Adipocyte (in vitro differentiated cells): ENCODE results near the gene OR6J1.
A peak's percentile ranks its signal among the peaks of the same experiment; 100 is the strongest.

ENCODE experiments used
- DNase-seq: peaks from one replicate; pipeline ENCODE4 v3.0.0-alpha.2; 2015; ENCODE audit warnings: low read depth
- H3K27me3 ChIP-seq: replicated peaks from 2 replicates; pipeline ENCODE4 v1.7.0; 2013; ENCODE audit warnings: mild to moderate bottlenecking, low read length, moderate library complexity; ENCODE audit not compliant: control insufficient read depth, insufficient read depth
- H3K36me3 ChIP-seq: 2 replicates; pipeline ENCODE4 v1.7.0; 2013; ENCODE audit warnings: low read length, mild to moderate bottlenecking, moderate library complexity; ENCODE audit not compliant: control insufficient read depth, insufficient read depth, severe bottlenecking
- H3K4me1 ChIP-seq: 2 replicates; pipeline ENCODE4 v1.7.0; 2013; ENCODE audit warnings: mild to moderate bottlenecking, low read length, moderate library complexity; ENCODE audit not compliant: control insufficient read depth, insufficient read depth
- H3K4me3 ChIP-seq: 2 replicates; pipeline ENCODE4 v1.7.0; 2013; ENCODE audit warnings: mild to moderate bottlenecking, low read length, moderate library complexity
- H3K9ac ChIP-seq: 2 replicates; pipeline ENCODE4 v1.7.0; 2013; ENCODE audit warnings: mild to moderate bottlenecking, low read length, moderate library complexity
- H3K9me3 ChIP-seq: 2 replicates; pipeline ENCODE4 v1.7.0; 2013; ENCODE audit warnings: mild to moderate bottlenecking, low read length, moderate library complexity; ENCODE audit not compliant: control insufficient read depth

Gene OR6J1

GRCh38 chr14:22602862-22603261, 41.3 kb downstream of the OR6J1 start:
- peaks cover 36% of the 10 kb centered on the region for H3K4me1 ChIP-seq
- no peak for DNase-seq
- H3K36me3 ChIP-seq: peaks cover 63% of the 10 kb centered on the region
- H3K4me3 ChIP-seq: no peak overlapping the region
- no peaks in the 10 kb centered on the region for H3K9me3 ChIP-seq
- no peaks in the 10 kb centered on the region for H3K27me3 ChIP-seq
- peak overlapping the region; percentile 32 for H3K9ac ChIP-seq

- peaks cover 36% of the 10 kb centered on the region for H3K4me1 ChIP-seq
- H3K9me3 ChIP-seq: no peaks in the 10 kb centered on the region
- peaks cover 55% of the 10 kb centered on the region for H3K36me3 ChIP-seq
- H3K9ac ChIP-seq: peak overlapping the region; percentile 52
- H3K4me3 ChIP-seq: no peak overlapping the region
- no peaks in the 10 kb centered on the region for H3K27me3 ChIP-seq
- DNase-seq: no peak
These were observed 42.2 kb downstream of the OR6J1 start for GRCh38 chr14:22601996-22602395.

- Histone ChIP-seq H3K4me1 (peaks cover 36% of the 10 kb centered on the region), H3K9me3 (no peaks in the 10 kb centered on the region), H3K36me3 (peaks cover 49% of the 10 kb centered on the region), H3K27me3 (no peaks in the 10 kb centered on the region), H3K9ac (no peak overlapping the region), H3K4me3 (no peak overlapping the region)
- DNase-seq: no peak
These were observed 42.7 kb downstream of the OR6J1 start for GRCh38 chr14:22601456-22601855.

- peaks cover 3% of the 10 kb centered on the region for H3K27me3 ChIP-seq
- H3K9ac ChIP-seq: peak overlapping the region; percentile 95
- peak overlapping the region; percentile 96 for H3K4me3 ChIP-seq
- H3K36me3 ChIP-seq: peaks cover 35% of the 10 kb centered on the region
- DNase-seq: no peak
- no peaks in the 10 kb centered on the region for H3K9me3 ChIP-seq
- peaks cover 36% of the 10 kb centered on the region for H3K4me1 ChIP-seq
These were observed 44.1 kb downstream of the OR6J1 start for GRCh38 chr14:22600027-22600426.

GRCh38 chr14:22599349-22599748, 44.8 kb downstream of the OR6J1 start:
- H3K9me3 ChIP-seq: no peaks in the 10 kb centered on the region
- H3K4me1 ChIP-seq: peaks cover 36% of the 10 kb centered on the region
- peaks cover 3% of the 10 kb centered on the region for H3K27me3 ChIP-seq
- peak overlapping the region; percentile 96 for H3K4me3 ChIP-seq
- DNase-seq: no peak
- H3K9ac ChIP-seq: peak overlapping the region; percentile 95
- peaks cover 28% of the 10 kb centered on the region for H3K36me3 ChIP-seq

GRCh38 chr14:22598896-22599244, 45.3 kb downstream of the OR6J1 start:
- H3K4me3 ChIP-seq: peak overlapping the region; percentile 96
- H3K36me3 ChIP-seq: peaks cover 25% of the 10 kb centered on the region
- H3K9me3 ChIP-seq: no peaks in the 10 kb centered on the region
- peaks cover 36% of the 10 kb centered on the region for H3K4me1 ChIP-seq
- DNase-seq: peak; percentile 88
- H3K9ac ChIP-seq: peak overlapping the region; percentile 95
- peaks cover 3% of the 10 kb centered on the region for H3K27me3 ChIP-seq

GRCh38 chr14:22598099-22598895, 45.9 kb downstream of the OR6J1 start, which contains the start of gene ABHD4:
Gene ABHD4, plus strand, starts transcription at chr14:22598300. Its CDS starts 7 bp downstream, at chr14:22598307.
- Histone ChIP-seq H3K4me1 (peaks cover 35% of the 10 kb centered on the region), H3K9me3 (no peaks in the 10 kb centered on the region), H3K4me3 (peak within 1 kb of the TSS; percentile 96), H3K27me3 (peaks cover 3% of the 10 kb centered on the region), H3K9ac (peak within 1 kb of the TSS; percentile 95), H3K36me3 (peaks cover 20% of the 10 kb centered on the region)
- peak; percentile 87 for DNase-seq

GRCh38 chr14:22597771-22598098, 46.4 kb downstream of the OR6J1 start:
- peaks cover 3% of the 10 kb centered on the region for H3K27me3 ChIP-seq
- H3K9me3 ChIP-seq: no peaks in the 10 kb centered on the region
- DNase-seq: peak; percentile 37
- H3K36me3 ChIP-seq: peaks cover 14% of the 10 kb centered on the region
- peak overlapping the region; percentile 95 for H3K9ac ChIP-seq
- peaks cover 30% of the 10 kb centered on the region for H3K4me1 ChIP-seq
- H3K4me3 ChIP-seq: peak overlapping the region; percentile 96

GRCh38 chr14:22597265-22597664, 46.9 kb downstream of the OR6J1 start:
- H3K4me3 ChIP-seq: peak overlapping the region; percentile 96
- no peaks in the 10 kb centered on the region for H3K9me3 ChIP-seq
- peaks cover 9% of the 10 kb centered on the region for H3K36me3 ChIP-seq
- peaks cover 26% of the 10 kb centered on the region for H3K4me1 ChIP-seq
- H3K9ac ChIP-seq: peak overlapping the region; percentile 95
- H3K27me3 ChIP-seq: peaks cover 3% of the 10 kb centered on the region
- DNase-seq: no peak

- Histone ChIP-seq H3K4me3 (no peak overlapping the region), H3K36me3 (peaks cover under 1% of the 10 kb centered on the region), H3K9me3 (no peaks in the 10 kb centered on the region), H3K27me3 (peaks cover 3% of the 10 kb centered on the region), H3K9ac (no peak overlapping the region), H3K4me1 (peaks cover 20% of the 10 kb centered on the region)
- DNase-seq: no peak
These were observed 47.7 kb downstream of the OR6J1 start for GRCh38 chr14:22596354-22596879.

GRCh38 chr14:22594156-22594716, 49.9 kb downstream of the OR6J1 start:
- Histone ChIP-seq H3K9me3 (no peaks in the 10 kb centered on the region), H3K9ac (no peak overlapping the region), H3K4me1 (peaks cover 9% of the 10 kb centered on the region), H3K27me3 (peaks cover 3% of the 10 kb centered on the region), H3K36me3 (no peaks in the 10 kb centered on the region), H3K4me3 (no peak overlapping the region)
- DNase-seq: no peak
